Right lung (tissue), 5 donors: Measurements from ENCODE around the gene IGSF3. TPM values are rescaled to one million over a fixed set of nuclear protein-coding genes. Genes with fewer than 3 reads are reported as not detected.

Experiments
- DNase-seq, 2 donors: peaks; one replicate each; pipeline ENCODE4 v3.0.0-alpha.2; 2013
- polyA plus RNA-seq, 5 donors: library from polyadenylated mRNA; unstranded; fragments of 120-200 nt; gene quantifications; one replicate each; pipeline versions ENCODE4 v1.2.1 to v1.2.3, GENCODE V29; 2013; ENCODE audit warnings: inconsistent platforms in 1 of 5, low replicate concordance in 1 of 5; ENCODE audit not compliant: insufficient read length in 5 of 5, insufficient read depth in 1 of 5

IGSF3 gene
- polyA plus RNA-seq, 5 donors, result 28.8 to 52.5 (median 42.7) TPM

GRCh38 chr1:116531917-116532316, 135.6 kb downstream of the IGSF3 start:
- DNase-seq, result no peak

DNA sequence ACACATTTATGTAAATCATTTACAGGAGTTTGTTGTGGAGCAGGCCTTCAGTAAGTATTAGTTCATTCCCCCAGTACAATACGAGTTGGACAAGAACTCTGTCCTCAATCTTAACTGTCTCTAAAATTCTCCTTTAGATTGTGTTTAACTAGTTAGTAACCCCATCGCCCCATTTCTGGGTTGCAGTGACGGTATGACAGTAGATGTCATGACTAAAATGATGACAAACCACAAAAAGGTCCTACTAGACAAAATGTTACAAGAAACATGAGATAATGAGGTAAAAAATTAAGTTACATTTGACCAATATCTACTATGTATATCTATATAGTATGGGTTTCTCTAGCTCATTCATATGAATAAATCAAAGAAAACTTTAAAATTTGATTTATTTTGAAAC, 137.9 kb downstream of the IGSF3 start:
- no peak for DNase-seq

DNA sequence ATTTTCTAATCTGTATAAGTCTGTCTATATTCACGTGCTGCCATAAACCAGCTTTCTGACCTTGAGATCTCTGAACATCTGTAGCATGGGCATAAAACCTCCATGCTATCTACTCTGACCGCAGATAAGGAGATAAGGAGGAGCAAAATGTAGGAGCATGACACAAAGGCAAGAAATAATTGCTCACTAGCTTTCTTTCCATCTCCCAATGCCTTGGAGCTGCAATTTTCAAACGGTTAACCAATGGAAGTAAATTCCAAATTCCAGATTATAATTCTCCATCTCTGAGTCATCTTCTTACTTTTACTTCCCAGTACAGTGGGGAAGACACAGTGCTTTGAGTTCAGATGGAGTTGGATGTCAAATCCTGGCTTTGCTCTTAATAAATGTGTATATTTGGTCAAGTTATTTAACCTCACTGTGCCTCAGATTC, 138.3 kb downstream of the IGSF3 start:
- no peak for DNase-seq

DNA sequence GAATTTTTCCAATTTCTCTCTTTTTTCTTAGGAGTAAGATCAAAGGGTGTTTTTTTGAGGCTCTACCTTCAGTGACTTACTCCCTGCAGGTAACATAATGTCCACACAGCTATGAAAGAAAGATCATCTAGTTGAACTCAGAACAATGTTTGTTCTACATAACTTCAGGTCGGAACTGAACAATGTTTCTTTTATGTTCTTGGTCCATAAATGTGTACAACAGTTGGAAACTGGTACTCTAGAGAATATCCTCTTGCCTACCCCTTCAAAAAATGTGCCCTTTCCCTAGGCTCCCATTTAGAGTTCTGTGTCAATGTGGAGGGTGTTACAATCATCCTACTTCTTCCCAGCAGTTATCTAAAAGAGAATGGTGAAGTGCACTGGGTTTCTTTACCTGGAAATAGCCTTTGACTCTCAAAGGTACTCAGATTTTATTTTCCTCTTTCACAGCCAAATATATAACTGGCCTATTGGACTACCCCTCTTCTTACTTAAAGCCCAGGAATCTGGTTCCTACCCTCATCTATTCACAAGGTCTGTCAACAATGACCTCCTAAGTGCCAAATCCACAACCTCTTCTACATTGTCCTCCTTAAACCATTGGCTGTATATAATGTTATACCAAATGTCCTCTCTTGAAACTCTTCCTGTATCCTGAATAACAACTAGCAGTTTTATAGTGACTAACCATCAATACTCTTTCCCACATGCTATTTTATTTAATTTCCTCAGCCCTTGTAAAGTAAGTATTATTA, 139.0 kb downstream of the IGSF3 start:
- no peak for DNase-seq

DNA sequence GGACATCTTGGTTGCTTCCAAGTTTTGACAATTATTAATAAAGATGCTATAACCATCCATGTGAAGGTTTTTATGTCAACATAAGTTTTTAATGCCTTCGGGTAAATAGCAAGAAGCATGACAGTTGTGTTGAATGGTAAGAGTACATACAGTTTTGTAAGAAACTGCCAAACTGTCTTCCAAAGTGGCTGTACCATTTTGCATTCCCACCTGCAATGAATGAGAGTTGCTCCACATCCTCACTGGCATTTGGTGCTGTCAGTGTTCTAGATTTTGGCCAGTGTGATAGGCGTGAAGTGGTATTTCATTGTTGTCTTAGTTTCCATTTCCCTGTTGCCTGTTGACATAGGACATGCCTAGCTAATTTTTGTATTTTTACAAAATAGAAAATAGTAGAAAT, 142.1 kb downstream of the IGSF3 start:
- DNase-seq, result no peak

Other genes starting within 250 kb of the IGSF3 start
- 10 to 100 TPM in 4 of 5 donors, 1 to 10 TPM in 1; 9.6 to 16.9 (median 14.0) TPM for gene CD58, start 96.7 kb downstream of the IGSF3 start, polyA plus RNA-seq
- gene CD2, start 86.7 kb upstream of the IGSF3 start, polyA plus RNA-seq, result under 1 TPM; 0.33 to 0.87 (median 0.50) TPM
- 10 to 100 TPM; 40.5 to 73.5 (median 66.1) TPM for gene PTGFRN, start 242.2 kb upstream of the IGSF3 start, polyA plus RNA-seq